Measurements from ENCODE around the gene CCDC192.

- TF ChIP-seq CTCF (IDR thresholded peaks at IDR 0.05): no peak
- no peak for TF ChIP-seq POLR2A (IDR thresholded peaks at IDR 0.05; ENCODE audit: low read depth)
- no peak for TF ChIP-seq EP300 (IDR thresholded peaks at IDR 0.05)
- TF ChIP-seq POLR2AphosphoS5 (IDR thresholded peaks at IDR 0.05): no peak
Observed at GRCh38 chr5:127951791-127952190, 248.6 kb downstream of the CCDC192 start.

Data from esophagus muscularis mucosa (tissue), 4 donors.